HEK293 (cell line): ENCODE measurements around the gene CFAP221.

Experiments used
- CTCF ChIA-PET: fragments of 350-600 bp; formaldehyde crosslinking; extraction: SDS; loops from one replicate; lab custom pipeline; 2021; ENCODE audit warnings: antibody characterized with exemption; lab: Yijun Ruan, JAX
- POLR2A ChIA-PET: fragments of 300-600 bp; formaldehyde crosslinking; extraction: SDS; loops from one replicate; lab custom pipeline; 2020; ENCODE audit warnings: antibody characterized with exemption, inconsistent platforms; lab: Yijun Ruan, JAX
- H3K27ac ChIP-seq: fragments of 200-500 bp; sonication (Bioruptor generic); 2 replicates; pipeline ENCODE4 v1.5.1; 2014; ENCODE audit warnings: low read depth, low read length, control low read depth, inconsistent platforms; ENCODE audit errors: extremely low read depth
- H3K36me3 ChIP-seq, 2 experiments: fragments of 200-500 bp in 1 of 2; sonication (Bioruptor generic) in 1 of 2; 1 replicate in 1 of 2; 2 replicates in 1 of 2; pipeline ENCODE4 v1.5.1; 2014 to 2017; ENCODE audit warnings: inconsistent platforms in 2 of 2, low read length in 2 of 2; ENCODE audit not compliant: control insufficient read depth in 2 of 2, insufficient read depth in 1 of 2
- H3K4me1 ChIP-seq: fragments of 200-500 bp; sonication (Bioruptor generic); 2 replicates; pipeline ENCODE4 v1.5.1; 2014; ENCODE audit warnings: mild to moderate bottlenecking, low read length, inconsistent platforms; ENCODE audit not compliant: control insufficient read depth, insufficient read depth
- H3K4me3 ChIP-seq: 2 replicates; pipeline ENCODE4 v1.5.1; 2011; ENCODE audit warnings: low read depth, mild to moderate bottlenecking, control low read depth, low read length, moderate library complexity
- H3K9me3 ChIP-seq: fragments of 200-500 bp; sonication (Bioruptor generic); 2 replicates; pipeline ENCODE4 v1.5.1; 2014; ENCODE audit warnings: low read depth, low read length, inconsistent platforms; ENCODE audit not compliant: control insufficient read depth, insufficient read depth
- GLI4 ChIP-seq: fragments of 450-650 bp; formaldehyde crosslinking; IDR thresholded peaks from 2 replicates; pipeline ENCODE4 v1.5.1; 2016; ENCODE audit warnings: missing biosample characterization, missing genetic modification characterization
- PRDM1 ChIP-seq: fragments of 450-650 bp; formaldehyde crosslinking; IDR thresholded peaks from 2 replicates; pipeline ENCODE4; 2016; ENCODE audit warnings: missing biosample characterization, missing genetic modification characterization
- SETDB1 ChIP-seq: IDR thresholded peaks from one replicate; pipeline ENCODE4 v1.6.1; 2017; ENCODE audit warnings: mild to moderate bottlenecking, low read length, moderate library complexity, mixed read lengths; ENCODE audit not compliant: insufficient read length
- SP2 ChIP-seq: fragments of 450-650 bp; formaldehyde crosslinking; IDR thresholded peaks from 2 replicates; pipeline ENCODE4 v1.5.1; 2016; ENCODE audit warnings: missing biosample characterization, missing genetic modification characterization
- TCF7L2 ChIP-seq: IDR thresholded peaks from 2 replicates; pipeline ENCODE4 v1.6.1; 2011; ENCODE audit warnings: low read depth, mild to moderate bottlenecking, inconsistent platforms, low read length, moderate library complexity, borderline replicate concordance
- TRIM28 ChIP-seq: IDR thresholded peaks from 2 replicates; pipeline ENCODE4 v1.6.1; 2011; ENCODE audit warnings: low read length, control low read depth, borderline replicate concordance
- YY1 ChIP-seq: fragments of 450-650 bp; formaldehyde crosslinking; IDR thresholded peaks from 2 replicates; pipeline ENCODE4 v1.5.1; 2018; ENCODE audit warnings: missing biosample characterization, missing genetic modification characterization
- ZNF10 ChIP-seq: fragments of 450-650 bp; formaldehyde crosslinking; IDR thresholded peaks from 2 replicates; pipeline ENCODE4 v1.5.1; 2017; ENCODE audit warnings: missing biosample characterization, missing genetic modification characterization
- ZNF114 ChIP-seq: fragments of 450-650 bp; formaldehyde crosslinking; IDR thresholded peaks from 2 replicates; pipeline ENCODE4 v1.5.0; 2017; ENCODE audit warnings: missing biosample characterization, missing genetic modification characterization
- ZNF133 ChIP-seq: fragments of 450-650 bp; formaldehyde crosslinking; IDR thresholded peaks from 2 replicates; pipeline ENCODE4 v1.5.1; 2016; ENCODE audit warnings: missing biosample characterization, missing genetic modification characterization
- ZNF138 ChIP-seq: fragments of 450-650 bp; formaldehyde crosslinking; IDR thresholded peaks from 2 replicates; pipeline ENCODE4 v1.5.1; 2016; ENCODE audit warnings: missing biosample characterization, missing genetic modification characterization, borderline replicate concordance
- ZNF274 ChIP-seq, 2 experiments: fragments of 200-500 bp in 1 of 2; fragments of 450-650 bp in 1 of 2; sonication (Bioruptor generic) in 1 of 2; formaldehyde crosslinking in 1 of 2; IDR thresholded peaks; 2 replicates each; pipeline versions ENCODE4 v1.5.1 to v1.6.1; 2014 to 2016; ENCODE audit warnings: borderline replicate concordance in 1 of 2, inconsistent platforms in 1 of 2, low read length in 1 of 2, missing biosample characterization in 1 of 2, missing genetic modification characterization in 1 of 2
- ZNF366 ChIP-seq: fragments of 450-650 bp; formaldehyde crosslinking; conservative IDR thresholded peaks from 2 replicates; pipeline ENCODE4 v1.5.1; 2016; ENCODE audit warnings: missing biosample characterization, missing genetic modification characterization
- ZNF585B ChIP-seq: fragments of 450-650 bp; formaldehyde crosslinking; IDR thresholded peaks from 2 replicates; pipeline ENCODE4 v1.5.1; 2016; ENCODE audit warnings: missing biosample characterization, missing genetic modification characterization
- ZNF610 ChIP-seq: fragments of 450-650 bp; formaldehyde crosslinking; IDR thresholded peaks from 2 replicates; pipeline ENCODE4 v1.5.1; 2016; ENCODE audit warnings: missing biosample characterization, missing genetic modification characterization, borderline replicate concordance
- ZNF624 ChIP-seq: fragments of 450-650 bp; formaldehyde crosslinking; IDR thresholded peaks from 2 replicates; pipeline ENCODE4 v1.5.1; 2017; ENCODE audit warnings: missing biosample characterization, missing genetic modification characterization
- ZNF654 ChIP-seq: fragments of 450-650 bp; formaldehyde crosslinking; IDR thresholded peaks from 2 replicates; pipeline ENCODE4 v1.5.1; 2016; ENCODE audit warnings: low read depth, missing biosample characterization, missing genetic modification characterization
- ZNF670 ChIP-seq: fragments of 450-650 bp; formaldehyde crosslinking; IDR thresholded peaks from 2 replicates; pipeline ENCODE4 v1.5.1; 2016; ENCODE audit warnings: missing biosample characterization, missing genetic modification characterization, low read depth
- ZNF747 ChIP-seq: fragments of 450-650 bp; formaldehyde crosslinking; IDR thresholded peaks from 2 replicates; pipeline ENCODE4 v1.5.1; 2016; ENCODE audit warnings: missing biosample characterization, missing genetic modification characterization
- TF ChIP-seq, protein P1 (sequence below): fragments of 450-650 bp; formaldehyde crosslinking; IDR thresholded peaks from 2 replicates; pipeline ENCODE4 v1.5.1; 2016; ENCODE audit warnings: missing biosample characterization, missing genetic modification characterization
- TF ChIP-seq, protein P2 (sequence below): fragments of 450-650 bp; formaldehyde crosslinking; IDR thresholded peaks from 2 replicates; pipeline ENCODE4 v1.5.1; 2016; ENCODE audit warnings: missing biosample characterization, missing genetic modification characterization
- TF ChIP-seq, protein P3 (sequence below): fragments of 450-650 bp; formaldehyde crosslinking; IDR thresholded peaks from 2 replicates; pipeline ENCODE4 v1.5.1; 2017; ENCODE audit warnings: missing biosample characterization, mild to moderate bottlenecking, missing genetic modification characterization, moderate library complexity

The CFAP221 gene

DNA sequence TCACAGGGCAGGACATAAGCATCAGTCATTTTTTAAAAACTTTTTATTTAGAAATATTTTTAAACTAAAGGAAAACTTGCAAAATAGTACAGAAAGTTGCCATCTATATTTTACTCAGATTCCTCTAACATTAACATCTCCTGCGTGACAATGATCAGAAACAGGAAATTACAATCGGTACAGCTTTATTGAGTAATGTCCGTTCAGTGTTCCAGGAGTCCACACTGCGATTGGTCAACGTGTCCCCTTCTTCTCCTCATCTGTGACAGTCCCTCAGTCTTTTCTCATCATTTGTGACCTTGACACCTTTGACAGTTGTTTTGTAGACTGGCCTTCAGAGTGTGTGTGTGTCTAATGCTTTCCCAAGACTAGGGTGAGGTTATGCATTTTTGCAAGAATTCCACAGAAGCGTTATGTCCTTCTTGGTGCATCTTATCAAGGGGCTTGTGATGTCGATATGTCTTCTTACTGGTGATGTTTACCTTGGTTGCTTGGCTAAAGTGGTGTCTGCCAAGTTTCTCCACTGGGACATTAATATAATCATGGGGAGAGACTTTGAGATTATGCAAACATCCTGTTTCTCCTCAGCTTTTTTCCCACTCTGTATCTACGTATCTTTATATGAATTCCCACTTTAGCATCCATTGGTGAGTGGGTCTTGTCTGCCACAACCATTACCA is 113.4 kb downstream of the CFAP221 start:
- H3K36me3 ChIP-seq, result no peaks in the 10 kb centered on the region
- TF ChIP-seq, protein P1, sequence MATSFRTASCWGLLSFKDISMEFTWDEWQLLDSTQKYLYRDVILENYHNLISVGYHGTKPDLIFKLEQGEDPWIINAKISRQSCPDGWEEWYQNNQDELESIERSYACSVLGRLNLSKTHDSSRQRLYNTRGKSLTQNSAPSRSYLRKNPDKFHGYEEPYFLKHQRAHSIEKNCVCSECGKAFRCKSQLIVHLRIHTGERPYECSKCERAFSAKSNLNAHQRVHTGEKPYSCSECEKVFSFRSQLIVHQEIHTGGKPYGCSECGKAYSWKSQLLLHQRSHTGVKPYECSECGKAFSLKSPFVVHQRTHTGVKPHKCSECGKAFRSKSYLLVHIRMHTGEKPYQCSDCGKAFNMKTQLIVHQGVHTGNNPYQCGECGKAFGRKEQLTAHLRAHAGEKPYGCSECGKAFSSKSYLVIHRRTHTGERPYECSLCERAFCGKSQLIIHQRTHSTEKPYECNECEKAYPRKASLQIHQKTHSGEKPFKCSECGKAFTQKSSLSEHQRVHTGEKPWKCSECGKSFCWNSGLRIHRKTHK, result no peak
- TF ChIP-seq PRDM1 (tag by site-specific recombination) (no peak), ZNF114 (no peak), YY1 (tag by site-specific recombination) (no peak), ZNF610 (tag by site-specific recombination) (no peak), ZNF138 (tag by site-specific recombination) (no peak), ZNF274 (IDR thresholded peaks at IDR 0.05; ENCODE audit: low read length) (no peak), ZNF274 (tag by site-specific recombination; IDR thresholded peaks at IDR 0.05; ENCODE audit: borderline replicate concordance) (no peak), ZNF624 (tag by site-specific recombination) (no peak)
- TF ChIP-seq, all 188 proteins: peak for 0
- CTCF ChIA-PET, result interaction anchor here (0.6 to 2.0 kb wide), 7 partner anchors 8 to 677 kb away, joined by 3 to 11 read pairs (median 4); partner anchors contain the start of gene TMEM177
- no peak overlapping the region for H3K27ac ChIP-seq
- no peaks in the 10 kb centered on the region for H3K4me1 ChIP-seq
- H3K9me3 ChIP-seq, result no peaks in the 10 kb centered on the region
- no peak overlapping the region for H3K4me3 ChIP-seq
- POLR2A ChIA-PET, result interaction anchor here (0.5 kb wide), 1 partner anchor 466 kb away, joined by 6 read pairs; no protein-coding TSS in a partner anchor

DNA sequence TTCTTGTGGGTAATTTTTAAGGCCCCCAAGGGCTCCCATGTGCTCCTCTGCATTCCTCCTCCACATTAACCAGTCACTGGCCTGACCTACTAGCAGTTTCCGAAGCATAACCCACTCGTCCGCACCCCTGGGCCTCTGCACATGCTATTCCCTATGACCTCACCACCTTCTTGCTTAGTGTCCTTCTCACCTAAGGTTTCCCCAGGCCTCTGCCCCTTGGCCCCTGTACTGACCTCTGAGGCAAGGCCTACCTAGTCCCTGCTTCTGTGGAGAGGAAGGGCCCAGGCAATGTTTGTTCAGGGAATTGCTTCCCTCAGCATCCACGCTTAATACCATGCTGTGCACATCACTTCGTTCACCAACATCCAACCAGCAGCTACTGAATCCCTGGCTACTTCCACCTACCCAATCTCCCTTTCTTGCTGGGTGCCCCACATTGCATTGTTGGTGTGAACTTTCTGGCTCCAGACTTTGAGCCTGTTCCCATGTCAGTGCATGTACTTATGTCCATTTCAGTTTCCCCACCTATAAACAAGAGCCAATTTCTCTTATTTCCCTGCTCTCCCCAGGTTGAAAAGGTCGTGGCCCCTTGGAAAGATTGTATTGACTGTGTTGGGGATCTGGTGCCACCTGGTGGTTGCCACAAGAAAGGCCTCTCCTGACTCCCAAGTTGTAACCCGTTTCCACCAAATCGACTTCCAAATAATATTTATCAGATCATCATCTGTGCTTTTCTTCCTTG is 115.5 kb downstream of the CFAP221 start:
- POLR2A ChIA-PET, result no interaction called here
- CTCF ChIA-PET, result interaction anchor here (0.6 to 3.7 kb wide), 14 partner anchors 8 to 583 kb away, joined by 3 to 39 read pairs (median 4); no protein-coding TSS in a partner anchor
- TF ChIP-seq ZNF747 (tag by site-specific recombination), result no peak
- TF ChIP-seq ZNF366 (tag by site-specific recombination), result no peak
- TF ChIP-seq TRIM28, result no peak
- TF ChIP-seq, protein P2, sequence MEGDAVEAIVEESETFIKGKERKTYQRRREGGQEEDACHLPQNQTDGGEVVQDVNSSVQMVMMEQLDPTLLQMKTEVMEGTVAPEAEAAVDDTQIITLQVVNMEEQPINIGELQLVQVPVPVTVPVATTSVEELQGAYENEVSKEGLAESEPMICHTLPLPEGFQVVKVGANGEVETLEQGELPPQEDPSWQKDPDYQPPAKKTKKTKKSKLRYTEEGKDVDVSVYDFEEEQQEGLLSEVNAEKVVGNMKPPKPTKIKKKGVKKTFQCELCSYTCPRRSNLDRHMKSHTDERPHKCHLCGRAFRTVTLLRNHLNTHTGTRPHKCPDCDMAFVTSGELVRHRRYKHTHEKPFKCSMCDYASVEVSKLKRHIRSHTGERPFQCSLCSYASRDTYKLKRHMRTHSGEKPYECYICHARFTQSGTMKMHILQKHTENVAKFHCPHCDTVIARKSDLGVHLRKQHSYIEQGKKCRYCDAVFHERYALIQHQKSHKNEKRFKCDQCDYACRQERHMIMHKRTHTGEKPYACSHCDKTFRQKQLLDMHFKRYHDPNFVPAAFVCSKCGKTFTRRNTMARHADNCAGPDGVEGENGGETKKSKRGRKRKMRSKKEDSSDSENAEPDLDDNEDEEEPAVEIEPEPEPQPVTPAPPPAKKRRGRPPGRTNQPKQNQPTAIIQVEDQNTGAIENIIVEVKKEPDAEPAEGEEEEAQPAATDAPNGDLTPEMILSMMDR (tag by site-specific recombination), result peak; percentile 29
- TF ChIP-seq ZNF133, result no peak
- no peak for TF ChIP-seq ZNF670
- no peak for TF ChIP-seq SP2 (tag by site-specific recombination)
- TF ChIP-seq ZNF654 (tag by site-specific recombination), result peak; percentile 56
- TF ChIP-seq ZNF585B (tag by site-specific recombination), result no peak
- TF ChIP-seq TCF7L2, result no peak
- TF ChIP-seq, all 188 proteins: peak for 2

DNA sequence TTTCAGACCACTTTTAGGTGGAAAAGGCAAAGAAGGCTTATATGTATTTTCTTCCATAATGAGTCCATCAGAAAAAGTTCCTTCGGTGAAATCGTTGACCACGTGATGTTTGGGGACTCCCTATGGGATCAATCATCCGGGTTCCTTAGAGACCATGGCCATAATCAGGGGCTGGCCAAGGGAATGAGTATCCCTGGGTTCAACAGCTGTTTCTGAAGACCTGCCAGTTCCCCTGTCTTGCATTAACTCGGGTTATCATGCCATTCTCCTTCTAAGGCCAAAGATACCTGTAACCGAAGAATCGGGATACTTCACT is 116.1 kb downstream of the CFAP221 start:
- ChIA-PET CTCF (interaction anchor here (0.6 to 3.7 kb wide), 13 partner anchors 9 to 583 kb away, joined by 3 to 39 read pairs (median 3); no protein-coding TSS in a partner anchor), POLR2A (no interaction called here)
- no peaks in the 10 kb centered on the region for H3K9me3 ChIP-seq
- no peak overlapping the region for H3K4me3 ChIP-seq
- no peaks in the 10 kb centered on the region for H3K36me3 ChIP-seq
- no peaks in the 10 kb centered on the region for H3K4me1 ChIP-seq
- no peak overlapping the region for H3K27ac ChIP-seq
- TF ChIP-seq GLI4 (tag by site-specific recombination) (no peak), SETDB1 (no peak), ZNF10 (no peak)
- TF ChIP-seq, protein P3, sequence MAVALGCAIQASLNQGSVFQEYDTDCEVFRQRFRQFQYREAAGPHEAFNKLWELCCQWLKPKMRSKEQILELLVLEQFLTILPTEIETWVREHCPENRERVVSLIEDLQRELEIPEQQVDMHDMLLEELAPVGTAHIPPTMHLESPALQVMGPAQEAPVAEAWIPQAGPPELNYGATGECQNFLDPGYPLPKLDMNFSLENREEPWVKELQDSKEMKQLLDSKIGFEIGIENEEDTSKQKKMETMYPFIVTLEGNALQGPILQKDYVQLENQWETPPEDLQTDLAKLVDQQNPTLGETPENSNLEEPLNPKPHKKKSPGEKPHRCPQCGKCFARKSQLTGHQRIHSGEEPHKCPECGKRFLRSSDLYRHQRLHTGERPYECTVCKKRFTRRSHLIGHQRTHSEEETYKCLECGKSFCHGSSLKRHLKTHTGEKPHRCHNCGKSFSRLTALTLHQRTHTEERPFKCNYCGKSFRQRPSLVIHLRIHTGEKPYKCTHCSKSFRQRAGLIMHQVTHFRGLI (tag by site-specific recombination), result no peak

More for the DNA sequence above, 115.5 kb downstream of the CFAP221 start:
- Histone ChIP-seq H3K9me3 (no peaks in the 10 kb centered on the region), H3K36me3 (no peaks in the 10 kb centered on the region), H3K4me3 (no peak overlapping the region), H3K27ac (no peak overlapping the region), H3K4me1 (no peaks in the 10 kb centered on the region)
